ENCODE data around the gene MXRA8. TPM values are rescaled to one million over a fixed set of nuclear protein-coding genes. Genes with fewer than 3 reads are reported as not detected.

Gene MXRA8
- total and polyA plus RNA-seq, 9 of the 15 experiments (the other 6 are each of a cell fraction or from before 2014, with no cell fraction given): 0.66 to 11.3 (median 6.3) TPM

DNA sequence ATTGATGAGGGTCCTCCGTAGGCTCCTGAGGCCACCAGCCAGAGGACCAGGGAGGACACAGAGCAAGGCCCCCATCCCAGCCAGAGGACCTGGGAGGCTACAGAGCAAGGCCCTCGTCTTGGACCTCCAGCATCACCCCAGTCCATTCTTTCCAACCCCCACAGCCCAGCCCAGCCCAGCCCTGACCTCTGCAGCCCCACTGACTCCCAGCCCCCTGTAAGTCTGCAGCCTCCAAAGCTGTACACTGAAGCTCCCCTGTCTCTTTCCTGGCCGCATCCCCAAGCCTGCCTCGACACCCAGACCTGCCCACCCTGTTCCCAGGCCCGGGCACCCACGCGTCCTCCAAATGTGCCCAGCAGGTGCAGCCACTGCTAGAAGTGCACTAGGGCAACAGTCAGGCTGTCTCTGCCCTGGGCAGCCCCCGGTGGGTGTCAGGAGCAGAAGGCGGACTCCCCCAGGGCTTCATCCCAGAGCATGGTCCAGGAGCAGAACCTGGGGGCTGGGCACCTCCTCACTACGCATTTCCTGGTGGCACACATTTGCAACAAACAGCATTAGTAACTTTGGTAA is 11.2 kb downstream of the MXRA8 start:
- ATAC-seq: no peak
- Histone ChIP-seq H3K36me3 (ENCODE audit: control insufficient read depth, insufficient read depth, low read length) (peaks cover 30% of the 10 kb centered on the region; the same call in 1 of the 3 replicates), H2AFZ (ENCODE audit: low read depth, low read length) (no peak overlapping the region), H3K27ac (ENCODE audit: extremely low read depth, low read depth, low read length) (peak overlapping the region; percentile 95; the same call in 1 of the 3 replicates), H3K9me1 (ENCODE audit: control insufficient read depth, insufficient read depth, low read length) (peaks cover 8% of the 10 kb centered on the region), H4K20me1 (replicated peaks; ENCODE audit: control insufficient read depth, insufficient read depth, low read length) (peaks cover 39% of the 10 kb centered on the region), H3K4me3 (peak overlapping the region; percentile 98), H3K27me3 (ENCODE audit: control insufficient read depth in 2 of 2, insufficient read depth in 2 of 2, low read length in 2 of 2) (no peaks in the 10 kb centered on the region), H3K9me3 (replicated peaks; ENCODE audit: control insufficient read depth, insufficient read depth, low read depth, low read length) (no peaks in the 10 kb centered on the region), H3K4me2 (ENCODE audit: insufficient read depth, low read length) (peak overlapping the region; percentile 91), H3K79me2 (ENCODE audit: control insufficient read depth, insufficient read depth, low read length) (peaks cover 65% of the 10 kb centered on the region), H3K4me1 (replicated peaks in 1 of 2; ENCODE audit: control insufficient read depth in 2 of 2, insufficient read depth in 2 of 2, low read length in 2 of 2) (peaks cover 14 to 82% of the 10 kb centered on the region in 2 experiments; a peak in 3 of 5 replicates), H3K9ac (ENCODE audit: insufficient read depth in 1 of 2, low read depth in 2 of 2, low read length in 2 of 2) (peak overlapping the region; percentile 82 to 98)
- no peak for TF ChIP-seq ZZZ3 (IDR thresholded peaks at IDR 0.05)
- TF ChIP-seq POLR2G (IDR thresholded peaks at IDR 0.05; ENCODE audit: low read depth, low read length): peak; percentile 2; the same call in 1 of the 2 replicates
- FAIRE-seq: no peak
- 77% methylated on average over 10 of the region's 10 CpGs for WGBS (ENCODE audit: insufficient coverage, low coverage, missing lambda C conversion rate)
- DNase-seq (ENCODE audit: extremely low read depth in 1 of 4, low spot score in 3 of 4): no peak
- CTCF ChIA-PET (ENCODE audit: low intra/inter-chr PET ratio): no interaction called here
- intact Hi-C loops (cut with micrococcal nuclease): no loop called here
- in situ Hi-C loops (cut with MboI): no loop called here
- POLR2A ChIA-PET: interaction anchor here (0.5 to 4.8 kb wide), 11 partner anchors 9 to 254 kb away, joined by 3 to 22 read pairs (median 6); partner anchors contain the start of genes AURKAIP1 and MRPL20
- BruUV-seq (replicated peaks): no TSS peak

DNA sequence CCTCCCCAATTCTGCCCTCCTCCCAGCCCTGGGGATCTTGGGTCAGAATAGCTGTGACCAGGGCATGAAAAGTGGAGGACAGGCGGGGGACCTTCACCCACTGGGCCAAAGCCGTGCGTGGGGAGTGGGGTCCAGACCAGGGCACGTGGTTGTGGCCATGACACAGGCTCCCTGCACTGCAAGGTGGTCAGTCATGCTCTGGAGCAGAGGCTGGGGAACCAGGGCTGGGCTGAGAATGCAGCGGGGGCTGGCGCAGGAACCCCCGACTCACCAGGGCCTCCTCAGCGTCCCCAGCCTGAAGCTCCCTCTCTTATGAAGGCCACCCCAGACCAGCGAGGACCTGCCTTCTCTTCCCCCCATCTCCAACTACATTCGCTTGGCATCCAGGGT is 11.9 kb downstream of the MXRA8 start:
- WGBS (ENCODE audit: insufficient coverage, low coverage, missing lambda C conversion rate): 93% methylated on average over 10 of the region's 10 CpGs
- H3K27me3 ChIP-seq (ENCODE audit: control insufficient read depth in 2 of 2, insufficient read depth in 2 of 2, low read length in 2 of 2): no peaks in the 10 kb centered on the region
- FAIRE-seq: no peak
- no peak for DNase-seq (ENCODE audit: extremely low read depth in 1 of 4, low spot score in 3 of 4)
- H3K4me1 ChIP-seq (replicated peaks in 1 of 2; ENCODE audit: control insufficient read depth in 2 of 2, insufficient read depth in 2 of 2, low read length in 2 of 2): peaks cover 11 to 82% of the 10 kb centered on the region in 2 experiments; a peak in 3 of 5 replicates
- no peak overlapping the region for H2AFZ ChIP-seq (ENCODE audit: low read depth, low read length)
- peak overlapping the region in 1 of 2 experiments; percentile 98; a peak in 2 of 4 replicates for H3K9ac ChIP-seq (ENCODE audit: insufficient read depth in 1 of 2, low read depth in 2 of 2, low read length in 2 of 2)
- ATAC-seq: no peak
- H3K4me3 ChIP-seq: no peak overlapping the region; the same call in 1 of the 2 replicates
- peaks cover 36% of the 10 kb centered on the region; the same call in 1 of the 3 replicates for H3K36me3 ChIP-seq (ENCODE audit: control insufficient read depth, insufficient read depth, low read length)
- H3K27ac ChIP-seq (ENCODE audit: extremely low read depth, low read depth, low read length): no peak overlapping the region; the same call in 2 of the 3 replicates
- peaks cover 65% of the 10 kb centered on the region for H3K79me2 ChIP-seq (ENCODE audit: control insufficient read depth, insufficient read depth, low read length)
- H3K9me3 ChIP-seq (replicated peaks; ENCODE audit: control insufficient read depth, insufficient read depth, low read depth, low read length): no peaks in the 10 kb centered on the region
- CTCF ChIA-PET (ENCODE audit: low intra/inter-chr PET ratio): no interaction called here
- peak overlapping the region; percentile 91; the same call in 1 of the 2 replicates for H3K4me2 ChIP-seq (ENCODE audit: insufficient read depth, low read length)
- POLR2A ChIA-PET: interaction anchor here (1.3 to 4.8 kb wide), 5 partner anchors 9 to 29 kb away, joined by 6 to 22 read pairs (median 8); partner anchors contain the start of gene AURKAIP1
- BruUV-seq (replicated peaks): TSS peak; percentile 62
- peaks cover 37% of the 10 kb centered on the region for H4K20me1 ChIP-seq (replicated peaks; ENCODE audit: control insufficient read depth, insufficient read depth, low read length)
- in situ Hi-C loops (cut with MboI): no loop called here
- H3K9me1 ChIP-seq (ENCODE audit: control insufficient read depth, insufficient read depth, low read length): peaks cover 8% of the 10 kb centered on the region
- intact Hi-C loops (cut with micrococcal nuclease): no loop called here
- no peak for TF ChIP-seq ZKSCAN8 (CRISPR knock-in tag; IDR thresholded peaks at IDR 0.05)
- TF ChIP-seq RBFOX2 (IDR thresholded peaks at IDR 0.05; ENCODE audit: low read depth, low read length): 0 out of 2 replicates have a peak, but pooled peaks have one; percentile 5
- no peak for TF ChIP-seq CHD2 (IDR thresholded peaks at IDR 0.05; ENCODE audit: low read depth, low read length)
- no peak for TF ChIP-seq MTA2 (IDR thresholded peaks at IDR 0.05; ENCODE audit: low read depth)
- no peak for TF ChIP-seq ESRRB (CRISPR knock-in tag; IDR thresholded peaks at IDR 0.05; ENCODE audit: borderline replicate concordance)
- TF ChIP-seq MAX (CRISPR knock-in tag; IDR thresholded peaks at IDR 0.05): 0 out of 2 replicates have a peak, but pooled peaks have one; percentile 7
- no peak for TF ChIP-seq BRF1 (IDR thresholded peaks at IDR 0.05; ENCODE audit: borderline replicate concordance, extremely low read depth, insufficient read length)
